ENCODE data around the gene RGS10.
"Not testable (repeated sequence)": the region's sequence is repeated elsewhere in the genome, so short reads cannot be mapped to it uniquely, and the experiment has no call there.

The RGS10 gene

GRCh38 chr10:119562097-119562496 lies 19.6 kb upstream of the RGS10 start:
- no peak for DNase-seq
- TF ChIP-seq, protein P1, sequence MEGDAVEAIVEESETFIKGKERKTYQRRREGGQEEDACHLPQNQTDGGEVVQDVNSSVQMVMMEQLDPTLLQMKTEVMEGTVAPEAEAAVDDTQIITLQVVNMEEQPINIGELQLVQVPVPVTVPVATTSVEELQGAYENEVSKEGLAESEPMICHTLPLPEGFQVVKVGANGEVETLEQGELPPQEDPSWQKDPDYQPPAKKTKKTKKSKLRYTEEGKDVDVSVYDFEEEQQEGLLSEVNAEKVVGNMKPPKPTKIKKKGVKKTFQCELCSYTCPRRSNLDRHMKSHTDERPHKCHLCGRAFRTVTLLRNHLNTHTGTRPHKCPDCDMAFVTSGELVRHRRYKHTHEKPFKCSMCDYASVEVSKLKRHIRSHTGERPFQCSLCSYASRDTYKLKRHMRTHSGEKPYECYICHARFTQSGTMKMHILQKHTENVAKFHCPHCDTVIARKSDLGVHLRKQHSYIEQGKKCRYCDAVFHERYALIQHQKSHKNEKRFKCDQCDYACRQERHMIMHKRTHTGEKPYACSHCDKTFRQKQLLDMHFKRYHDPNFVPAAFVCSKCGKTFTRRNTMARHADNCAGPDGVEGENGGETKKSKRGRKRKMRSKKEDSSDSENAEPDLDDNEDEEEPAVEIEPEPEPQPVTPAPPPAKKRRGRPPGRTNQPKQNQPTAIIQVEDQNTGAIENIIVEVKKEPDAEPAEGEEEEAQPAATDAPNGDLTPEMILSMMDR (IDR thresholded peaks at IDR 0.05; ENCODE audit: low read depth, low read length): no peak
- H3K9me3 ChIP-seq (ENCODE audit: severe bottlenecking): no peaks in the 10 kb centered on the region

GRCh38 chr10:119559511-119559910 lies 17.0 kb upstream of the RGS10 start:
- DNase-seq; H3K9me3 ChIP-seq (ENCODE audit: severe bottlenecking); H3K4me3 ChIP-seq (ENCODE audit: low read depth, low read length); H3K27me3 ChIP-seq (ENCODE audit: insufficient read depth, low read depth, severe bottlenecking); H3K36me3 ChIP-seq; H3K27ac ChIP-seq: not testable (repeated sequence)

More at GRCh38 chr10:119562097-119562496, 19.6 kb upstream of the RGS10 start:
- Histone ChIP-seq H3K27me3 (ENCODE audit: insufficient read depth, low read depth, severe bottlenecking) (no peaks in the 10 kb centered on the region), H3K27ac (no peak overlapping the region), H3K36me3 (no peaks in the 10 kb centered on the region), H3K4me3 (ENCODE audit: low read depth, low read length) (no peak overlapping the region)

DNA sequence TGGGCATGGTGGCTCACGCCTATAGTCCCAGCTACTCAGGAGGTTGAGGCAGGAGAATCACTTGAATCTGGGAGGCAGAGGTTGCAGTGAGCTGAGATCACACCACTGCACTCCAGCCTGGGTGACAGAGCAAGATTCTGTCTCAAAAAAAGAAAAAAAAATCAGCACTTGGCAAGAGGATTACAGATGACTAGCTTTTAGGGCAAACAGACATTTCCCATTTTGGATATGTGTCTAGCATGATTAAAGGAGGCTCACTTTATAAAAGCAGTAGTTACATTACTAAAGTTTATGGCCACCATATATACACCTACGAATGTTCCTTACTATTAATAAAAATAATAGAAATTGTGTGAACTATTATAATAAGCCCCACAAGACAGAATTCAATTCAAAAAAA lies 13.6 kb upstream of the RGS10 start:
- not testable (repeated sequence) for H3K27me3 ChIP-seq (ENCODE audit: insufficient read depth, low read depth, severe bottlenecking); H3K9me3 ChIP-seq (ENCODE audit: severe bottlenecking); H3K4me3 ChIP-seq (ENCODE audit: low read depth, low read length); DNase-seq; H3K27ac ChIP-seq; H3K36me3 ChIP-seq

GRCh38 chr10:119555178-119555784 lies 12.8 kb upstream of the RGS10 start:
- Histone ChIP-seq H3K27me3 (ENCODE audit: insufficient read depth, low read depth, severe bottlenecking) (no peaks in the 10 kb centered on the region), H3K9me3 (ENCODE audit: severe bottlenecking) (no peaks in the 10 kb centered on the region), H3K4me3 (ENCODE audit: low read depth, low read length) (no peak overlapping the region), H3K36me3 (no peaks in the 10 kb centered on the region), H3K27ac (no peak overlapping the region)
- DNase-seq: no peak
- TF ChIP-seq, protein P1 (IDR thresholded peaks at IDR 0.05; ENCODE audit: low read depth, low read length): no peak

DNA sequence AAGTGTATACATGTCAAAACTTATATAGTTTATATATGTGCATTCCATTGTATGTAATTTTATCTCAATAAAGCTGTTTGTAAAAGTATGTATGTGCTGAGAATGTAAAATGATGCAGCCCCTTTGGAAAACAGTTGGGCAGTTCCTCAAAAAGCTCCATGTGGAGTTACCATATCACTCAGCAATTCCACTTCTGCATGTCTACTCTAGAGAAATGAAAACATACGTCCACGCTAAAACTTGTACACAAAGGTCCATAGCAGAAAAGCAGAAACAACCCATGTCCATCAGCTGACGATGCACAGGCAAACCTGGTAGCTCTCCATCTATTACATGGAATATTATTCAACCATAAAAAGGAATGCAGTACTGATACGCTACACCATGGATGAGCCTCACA lies 8.3 kb upstream of the RGS10 start:
- no peak for DNase-seq
- no peak overlapping the region for H3K27ac ChIP-seq
- H3K4me3 ChIP-seq (ENCODE audit: low read depth, low read length): no peak overlapping the region
- H3K36me3 ChIP-seq: no peaks in the 10 kb centered on the region
- TF ChIP-seq, protein P1 (IDR thresholded peaks at IDR 0.05; ENCODE audit: low read depth, low read length): no peak
- no peaks in the 10 kb centered on the region for H3K9me3 ChIP-seq (ENCODE audit: severe bottlenecking)
- no peaks in the 10 kb centered on the region for H3K27me3 ChIP-seq (ENCODE audit: insufficient read depth, low read depth, severe bottlenecking)

DNA sequence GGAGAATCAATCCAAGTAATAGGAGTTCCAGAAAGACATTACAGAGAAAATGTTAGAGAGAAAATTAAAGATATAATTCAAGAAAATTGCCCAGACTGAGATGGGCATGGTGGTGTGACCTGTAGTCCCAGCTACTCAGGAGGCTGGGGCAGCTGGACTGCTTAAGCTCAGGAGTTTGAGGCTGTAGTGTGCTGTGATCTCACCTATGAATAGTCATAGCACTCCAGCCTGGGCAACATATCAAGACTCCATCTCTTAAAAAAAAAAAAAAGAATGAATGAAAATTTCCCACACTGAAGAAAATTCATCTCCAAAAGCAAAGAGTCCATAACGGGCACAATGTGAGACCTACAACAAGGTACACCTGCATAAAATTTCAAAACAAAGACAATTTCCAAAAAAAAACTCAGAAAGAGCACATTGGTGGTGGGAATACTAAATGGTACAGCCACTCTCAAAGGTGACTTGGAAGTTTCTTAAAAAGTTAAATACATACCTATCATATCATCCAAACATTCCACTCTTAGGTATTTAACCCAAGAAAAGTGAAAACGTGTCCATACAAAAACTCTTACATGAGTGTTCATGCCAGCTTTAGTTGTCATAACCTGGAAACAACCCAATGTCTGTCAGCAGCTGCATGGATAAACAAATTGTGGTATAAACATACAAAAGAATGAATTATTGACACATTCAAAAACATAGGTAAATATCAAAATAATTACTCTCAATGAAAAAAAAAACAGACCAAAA lies 6.9 kb upstream of the RGS10 start:
- no peaks in the 10 kb centered on the region for H3K27me3 ChIP-seq (ENCODE audit: insufficient read depth, low read depth, severe bottlenecking)
- no peaks in the 10 kb centered on the region for H3K36me3 ChIP-seq
- TF ChIP-seq, protein P1 (IDR thresholded peaks at IDR 0.05; ENCODE audit: low read depth, low read length): no peak
- H3K9me3 ChIP-seq (ENCODE audit: severe bottlenecking): no peaks in the 10 kb centered on the region
- H3K4me3 ChIP-seq (ENCODE audit: low read depth, low read length): no peak overlapping the region
- DNase-seq: no peak
- no peak overlapping the region for H3K27ac ChIP-seq

Measured in WERI-Rb-1 (cell line).